Activated T-cell treated with anti-CD3 and anti-CD28 coated beads, Interleukin-2, amount 50 U/mL, for 48 hours (primary cell): ENCODE data around the gene CYLD.

Experiments
- DNase-seq, 2 experiments: peaks; one replicate each; pipeline ENCODE4 v3.0.0-alpha.2; 2020

The CYLD gene

DNA sequence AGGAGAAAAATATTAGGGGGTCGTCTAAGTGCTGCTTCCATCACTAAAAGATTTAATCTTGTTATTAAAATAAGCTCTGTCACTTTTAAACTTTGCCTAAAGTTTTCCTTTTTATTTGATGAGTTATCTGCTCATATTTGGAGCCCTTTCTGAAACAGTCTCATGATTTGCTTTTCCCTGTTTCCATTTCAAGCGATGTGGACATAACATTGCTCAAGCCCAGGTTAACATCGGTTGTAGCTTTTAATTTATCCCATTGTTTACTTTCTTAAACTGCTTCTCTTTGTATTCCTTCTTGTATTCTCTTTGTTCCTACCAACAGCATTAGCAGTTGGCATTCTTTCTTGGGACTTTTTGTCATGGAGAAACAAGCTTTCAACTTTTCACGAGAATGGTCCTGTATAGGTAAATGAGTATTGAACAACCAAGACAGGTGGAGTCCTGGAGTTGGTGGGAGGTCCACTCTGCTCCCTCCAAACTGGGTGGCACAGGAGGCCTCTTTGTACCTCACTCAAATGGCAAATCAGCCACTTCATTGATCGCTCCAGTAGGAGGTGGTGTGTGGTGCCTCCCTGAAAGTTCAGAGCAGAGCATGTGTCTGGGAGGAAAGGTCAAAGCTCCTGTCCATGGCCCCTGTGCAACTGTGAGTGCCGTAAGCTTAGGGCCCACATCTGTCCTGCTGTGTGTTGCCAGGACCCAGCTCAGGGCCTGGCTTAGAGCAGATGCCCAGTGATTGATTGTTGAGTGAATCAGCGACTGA lies 107.0 kb downstream of the CYLD start:
- DNase-seq = no peak
